HEK293T (cell line): ENCODE results near the gene PLCL2.

ENCODE experiments used
- BHLHE40 ChIP-seq: fragments of 450-650 bp; IDR thresholded peaks from 2 replicates; pipeline ENCODE4 v1.6.1; 2016; ENCODE audit warnings: mild to moderate bottlenecking, moderate library complexity, borderline replicate concordance
- CTBP1 ChIP-seq: fragments of 450-650 bp; IDR thresholded peaks from 2 replicates; pipeline ENCODE4 v1.6.1; 2016; ENCODE audit warnings: borderline replicate concordance
- HDGF ChIP-seq: fragments of 450-650 bp; IDR thresholded peaks from 2 replicates; pipeline ENCODE4 v1.6.1; 2017; ENCODE audit warnings: antibody characterized with exemption, borderline replicate concordance

DNA sequence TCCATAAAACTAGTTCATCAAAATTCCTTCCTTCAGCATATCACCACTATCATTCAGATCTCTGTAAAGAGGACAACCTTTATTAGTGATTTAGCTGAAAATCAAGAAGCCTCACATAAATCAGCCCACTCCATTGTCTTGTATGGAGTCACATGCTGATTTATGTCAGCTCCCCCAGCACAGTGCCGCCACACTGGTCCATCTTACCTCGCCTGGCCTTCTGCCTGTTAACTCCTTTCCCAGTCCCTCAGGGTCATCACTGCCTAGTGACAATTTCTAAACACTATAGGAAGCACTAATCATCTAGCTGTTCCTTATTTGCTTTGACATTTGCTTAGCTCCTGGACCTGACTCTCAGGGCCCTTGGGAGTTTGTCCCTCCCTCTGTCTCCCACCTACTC is 75.4 kb downstream of the PLCL2 start:
- TF ChIP-seq HDGF (no peak), BHLHE40 (no peak), CTBP1 (no peak)
